Measurements from ENCODE around the gene LIPN. TPM values are rescaled to one million over a fixed set of nuclear protein-coding genes. Genes with fewer than 3 reads are reported as not detected.

LIPN gene
- total RNA-seq, 6 experiments from 2014 or later, result 0.25 to 0.29 TPM; not detected in 4

GRCh38 chr10:88827671-88828070 lies 67.9 kb downstream of the LIPN start:
- intact Hi-C loops (cut with DNase I), result no loop called here
- Histone ChIP-seq H3K27me3 (no peaks in the 10 kb centered on the region), H3K9me3 (no peaks in the 10 kb centered on the region), H3K27ac (no peak overlapping the region), H3K36me3 (no peaks in the 10 kb centered on the region), H3K4me1 (peaks cover 0 to 6% (median 0%) of the 10 kb centered on the region in 4 donors), H3K4me3 (no peak overlapping the region)
- ATAC-seq, result no peak
- DNase-seq, result no peak
- WGBS (ENCODE audit: insufficient coverage, low coverage, low lambda C conversion rate, missing lambda C conversion rate), result 90% methylated on average over 2 of the region's 2 CpGs
- TF ChIP-seq, protein P1, sequence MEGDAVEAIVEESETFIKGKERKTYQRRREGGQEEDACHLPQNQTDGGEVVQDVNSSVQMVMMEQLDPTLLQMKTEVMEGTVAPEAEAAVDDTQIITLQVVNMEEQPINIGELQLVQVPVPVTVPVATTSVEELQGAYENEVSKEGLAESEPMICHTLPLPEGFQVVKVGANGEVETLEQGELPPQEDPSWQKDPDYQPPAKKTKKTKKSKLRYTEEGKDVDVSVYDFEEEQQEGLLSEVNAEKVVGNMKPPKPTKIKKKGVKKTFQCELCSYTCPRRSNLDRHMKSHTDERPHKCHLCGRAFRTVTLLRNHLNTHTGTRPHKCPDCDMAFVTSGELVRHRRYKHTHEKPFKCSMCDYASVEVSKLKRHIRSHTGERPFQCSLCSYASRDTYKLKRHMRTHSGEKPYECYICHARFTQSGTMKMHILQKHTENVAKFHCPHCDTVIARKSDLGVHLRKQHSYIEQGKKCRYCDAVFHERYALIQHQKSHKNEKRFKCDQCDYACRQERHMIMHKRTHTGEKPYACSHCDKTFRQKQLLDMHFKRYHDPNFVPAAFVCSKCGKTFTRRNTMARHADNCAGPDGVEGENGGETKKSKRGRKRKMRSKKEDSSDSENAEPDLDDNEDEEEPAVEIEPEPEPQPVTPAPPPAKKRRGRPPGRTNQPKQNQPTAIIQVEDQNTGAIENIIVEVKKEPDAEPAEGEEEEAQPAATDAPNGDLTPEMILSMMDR (IDR thresholded peaks at IDR 0.05), result no peak
- no peak for TF ChIP-seq POLR2A (IDR thresholded peaks at IDR 0.05)

- peak; percentile 59 to 89 (median 70) for ATAC-seq
- H3K36me3 ChIP-seq, result no peaks in the 10 kb centered on the region
- intact Hi-C loops (cut with DNase I), result no loop called here
- TF ChIP-seq, protein P1 (IDR thresholded peaks at IDR 0.05), result no peak
- TF ChIP-seq POLR2A (IDR thresholded peaks at IDR 0.05), result no peak
- H3K27ac ChIP-seq, result no peak overlapping the region
- no peaks in the 10 kb centered on the region for H3K9me3 ChIP-seq
- H3K4me1 ChIP-seq, result peaks cover 0 to 6% (median 0%) of the 10 kb centered on the region in 4 donors
- H3K4me3 ChIP-seq, result no peak overlapping the region
- H3K27me3 ChIP-seq, result no peaks in the 10 kb centered on the region
- no peak for DNase-seq
- WGBS (ENCODE audit: insufficient coverage, low coverage, low lambda C conversion rate, missing lambda C conversion rate), result 24% methylated on average over 1 of the region's 1 CpG
Observed at GRCh38 chr10:88828310-88828709, 68.5 kb downstream of the LIPN start.

Other genes with a start within 250 kb of the LIPN start
- 10 to 100 TPM in 1 of 6 experiments, 1 to 10 TPM in 5; 5.9 to 10.5 (median 7.3) TPM for gene RNLS, start 176.7 kb upstream of the LIPN start, total RNA-seq
- under 1 TPM; 0.06 to 0.42 (median 0.21) TPM for gene LIPJ, start 173.3 kb upstream of the LIPN start, total RNA-seq
- gene LIPF, start 95.6 kb upstream of the LIPN start, total RNA-seq, result not detected
- not detected for gene LIPK, start 53.8 kb upstream of the LIPN start, total RNA-seq
- gene LIPM, start 42.7 kb downstream of the LIPN start, total RNA-seq, result not detected
- 1 to 10 TPM in 2 of 6 experiments, under 1 TPM in 1, not detected in 3; 0.54 to 1.2 (median 1.2) TPM for gene ANKRD22, start 91.8 kb downstream of the LIPN start, total RNA-seq
- 1 to 10 TPM in 5 of 6 experiments, under 1 TPM in 1; 0.66 to 8.0 (median 4.2) TPM for gene STAMBPL1, start 120.2 kb downstream of the LIPN start, total RNA-seq
- gene ACTA2, start 192.8 kb downstream of the LIPN start, total RNA-seq, result 100 to 1,000 TPM in 2 of 6 experiments, 10 to 100 TPM in 4; 15.0 to 127 (median 80.7) TPM
- 10 to 100 TPM in 5 of 6 experiments, 1 to 10 TPM in 1; 9.0 to 22.3 (median 18.9) TPM for gene FAS, start 230.8 kb downstream of the LIPN start, total RNA-seq

Data from right lobe of liver (tissue), 6 donors.